Measurements from ENCODE around the gene CD99L2.

DNA sequence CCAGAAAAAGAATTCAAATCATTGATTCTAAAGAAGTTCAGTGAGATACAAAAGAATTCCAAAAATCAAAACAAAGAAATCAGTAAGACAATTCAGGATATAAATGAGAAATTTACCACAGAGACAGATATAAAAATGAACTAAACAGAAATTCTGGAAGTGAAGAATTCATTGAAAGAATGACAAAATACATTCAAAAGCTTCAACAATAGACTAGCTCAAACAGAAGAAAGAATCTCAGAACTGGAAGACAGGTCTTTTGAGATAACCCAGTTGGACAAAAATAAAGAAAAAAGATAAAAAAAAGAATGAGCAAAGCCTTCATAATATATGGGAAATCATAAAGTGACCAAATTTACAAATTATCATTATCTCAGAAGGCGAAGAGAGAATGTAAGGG, 41.7 kb downstream of the CD99L2 start:
- TF ChIP-seq CTCF (IDR thresholded peaks at IDR 0.05; ENCODE audit: low read depth, low read length, missing input control): no peak
- TF ChIP-seq GABPA (IDR thresholded peaks at IDR 0.05 in 1 of 2, conservative IDR thresholded peaks at IDR 0.05 in 1 of 2): no peak
- TF ChIP-seq JUND (IDR thresholded peaks at IDR 0.05): no peak
- TF ChIP-seq SP1 (IDR thresholded peaks at IDR 0.05): no peak
- no peak for TF ChIP-seq ATF3 (IDR thresholded peaks at IDR 0.05)
- TF ChIP-seq, protein P1, sequence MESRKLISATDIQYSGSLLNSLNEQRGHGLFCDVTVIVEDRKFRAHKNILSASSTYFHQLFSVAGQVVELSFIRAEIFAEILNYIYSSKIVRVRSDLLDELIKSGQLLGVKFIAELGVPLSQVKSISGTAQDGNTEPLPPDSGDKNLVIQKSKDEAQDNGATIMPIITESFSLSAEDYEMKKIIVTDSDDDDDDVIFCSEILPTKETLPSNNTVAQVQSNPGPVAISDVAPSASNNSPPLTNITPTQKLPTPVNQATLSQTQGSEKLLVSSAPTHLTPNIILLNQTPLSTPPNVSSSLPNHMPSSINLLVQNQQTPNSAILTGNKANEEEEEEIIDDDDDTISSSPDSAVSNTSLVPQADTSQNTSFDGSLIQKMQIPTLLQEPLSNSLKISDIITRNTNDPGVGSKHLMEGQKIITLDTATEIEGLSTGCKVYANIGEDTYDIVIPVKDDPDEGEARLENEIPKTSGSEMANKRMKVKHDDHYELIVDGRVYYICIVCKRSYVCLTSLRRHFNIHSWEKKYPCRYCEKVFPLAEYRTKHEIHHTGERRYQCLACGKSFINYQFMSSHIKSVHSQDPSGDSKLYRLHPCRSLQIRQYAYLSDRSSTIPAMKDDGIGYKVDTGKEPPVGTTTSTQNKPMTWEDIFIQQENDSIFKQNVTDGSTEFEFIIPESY (IDR thresholded peaks at IDR 0.05): no peak
- TF ChIP-seq YY1 (IDR thresholded peaks at IDR 0.05): no peak
- TF ChIP-seq REST (IDR thresholded peaks at IDR 0.05): no peak
- TF ChIP-seq EGR1 (IDR thresholded peaks at IDR 0.05; ENCODE audit: low read depth in 2 of 2): no peak
- no peak for TF ChIP-seq RAD21 (IDR thresholded peaks at IDR 0.05)
- no peak for TF ChIP-seq TAF1 (conservative IDR thresholded peaks at IDR 0.05)
- TF ChIP-seq HNF4A (conservative IDR thresholded peaks at IDR 0.05): no peak
- TF ChIP-seq HNF4G (IDR thresholded peaks at IDR 0.05): no peak
- no peak for TF ChIP-seq RXRA (IDR thresholded peaks at IDR 0.05)
